SK-N-MC (cell line): ENCODE results near the gene TMC2.

Source experiments
- DNase-seq: peaks from one replicate; pipeline ENCODE4 v3.0.0-alpha.2; 2011; ENCODE audit warnings: low read depth, low spot score
- H3K27ac ChIP-seq: fragments of 200-600 bp; sonication (generic); 2 replicates; pipeline ENCODE4 v1.5.1; 2016; ENCODE audit warnings: mixed run types
- H3K36me3 ChIP-seq: fragments of 200-600 bp; sonication (generic); 2 replicates; pipeline ENCODE4 v1.6.1; 2017; ENCODE audit warnings: antibody characterized with exemption, low read length, mixed read lengths; ENCODE audit not compliant: insufficient read depth
- H3K4me3 ChIP-seq: fragments of 200-600 bp; sonication (generic); 2 replicates; pipeline ENCODE4 v1.5.1; 2016
- H3K9ac ChIP-seq: fragments of 200-600 bp; sonication (generic); 2 replicates; pipeline ENCODE4 v1.8.0; 2017; ENCODE audit warnings: mixed run types, mixed read lengths; ENCODE audit not compliant: insufficient read length
- H3K9me3 ChIP-seq: fragments of 200-600 bp; sonication (generic); 2 replicates; pipeline ENCODE4 v1.6.1; 2017; ENCODE audit warnings: low read depth, mild to moderate bottlenecking, antibody characterized with exemption, low read length, moderate library complexity, mixed read lengths
- EZH2 ChIP-seq: fragments of 200-600 bp; sonication (generic); IDR thresholded peaks from one replicate; pipeline ENCODE4 v1.6.1; 2017; ENCODE audit warnings: antibody characterized with exemption
- FOXP2 ChIP-seq: optimal IDR thresholded peaks from 2 replicates; pipeline ENCODE3; 2011; ENCODE audit warnings: mild to moderate bottlenecking, moderate library complexity; ENCODE audit not compliant: insufficient read depth; ENCODE audit errors: extremely low read length, control extremely low read depth
- POLR2AphosphoS5 ChIP-seq: IDR thresholded peaks from 2 replicates; pipeline ENCODE4 v1.6.1; 2012; ENCODE audit warnings: mild to moderate bottlenecking, low read depth, low read length, borderline replicate concordance

The TMC2 gene

GRCh38 chr20:2596673-2597279, 60.4 kb downstream of the TMC2 start:
- H3K27ac ChIP-seq = no peak overlapping the region

GRCh38 chr20:2599288-2600006, 63.1 kb downstream of the TMC2 start:
- TF ChIP-seq EZH2 (no peak), FOXP2 (no peak), POLR2AphosphoS5 (no peak)
- H3K9me3 ChIP-seq = no peaks in the 10 kb centered on the region
- no peak for DNase-seq

More at GRCh38 chr20:2596673-2597279, 60.4 kb downstream of the TMC2 start:
- Histone ChIP-seq H3K9me3 (no peaks in the 10 kb centered on the region), H3K36me3 (no peaks in the 10 kb centered on the region), H3K9ac (no peak overlapping the region), H3K4me3 (no peak overlapping the region)
- TF ChIP-seq FOXP2 = no peak
- no peak for TF ChIP-seq EZH2
- no peak for TF ChIP-seq POLR2AphosphoS5
- no peak for DNase-seq

GRCh38 chr20:2602046-2602735, 65.8 kb downstream of the TMC2 start:
- Histone ChIP-seq H3K9ac (no peak overlapping the region), H3K36me3 (no peaks in the 10 kb centered on the region), H3K9me3 (0 out of 2 replicates have a peak, but pooled peaks cover 5% of the 10 kb centered on the region), H3K4me3 (no peak overlapping the region), H3K27ac (no peak overlapping the region)
- no peak for DNase-seq
- TF ChIP-seq EZH2 = no peak
- TF ChIP-seq POLR2AphosphoS5 = no peak
- no peak for TF ChIP-seq FOXP2

More at GRCh38 chr20:2599288-2600006, 63.1 kb downstream of the TMC2 start:
- no peak overlapping the region for H3K9ac ChIP-seq
- no peak overlapping the region for H3K27ac ChIP-seq
- no peaks in the 10 kb centered on the region for H3K36me3 ChIP-seq
- no peak overlapping the region for H3K4me3 ChIP-seq

- DNase-seq = no peak
- H3K4me3 ChIP-seq = no peak overlapping the region
- 0 out of 2 replicates have a peak, but pooled peaks cover 5% of the 10 kb centered on the region for H3K9me3 ChIP-seq
- no peaks in the 10 kb centered on the region for H3K36me3 ChIP-seq
- no peak overlapping the region for H3K27ac ChIP-seq
- no peak overlapping the region for H3K9ac ChIP-seq
- TF ChIP-seq EZH2 = no peak
- no peak for TF ChIP-seq POLR2AphosphoS5
- no peak for TF ChIP-seq FOXP2
Observed at GRCh38 chr20:2602746-2603145, 66.4 kb downstream of the TMC2 start.

- no peak for DNase-seq
- no peak overlapping the region for H3K9ac ChIP-seq
- H3K9me3 ChIP-seq = 0 out of 2 replicates have a peak, but pooled peaks cover 5% of the 10 kb centered on the region
- H3K4me3 ChIP-seq = no peak overlapping the region
- no peak overlapping the region for H3K27ac ChIP-seq
- TF ChIP-seq FOXP2 (no peak), EZH2 (no peak), POLR2AphosphoS5 (no peak)
- no peaks in the 10 kb centered on the region for H3K36me3 ChIP-seq
Observed at GRCh38 chr20:2603816-2604505, 67.6 kb downstream of the TMC2 start.

GRCh38 chr20:2604506-2604835, 68.1 kb downstream of the TMC2 start:
- no peaks in the 10 kb centered on the region for H3K36me3 ChIP-seq
- DNase-seq = no peak
- no peak overlapping the region for H3K27ac ChIP-seq
- no peak for TF ChIP-seq FOXP2
- TF ChIP-seq EZH2 = no peak
- TF ChIP-seq POLR2AphosphoS5 = no peak
- H3K9me3 ChIP-seq = 0 out of 2 replicates have a peak, but pooled peaks cover 5% of the 10 kb centered on the region
- no peak overlapping the region for H3K9ac ChIP-seq
- H3K4me3 ChIP-seq = no peak overlapping the region

- Histone ChIP-seq H3K9ac (no peak overlapping the region), H3K36me3 (no peaks in the 10 kb centered on the region), H3K27ac (no peak overlapping the region), H3K4me3 (no peak overlapping the region), H3K9me3 (0 out of 2 replicates have a peak, but pooled peaks cover 5% of the 10 kb centered on the region)
- DNase-seq = no peak
- TF ChIP-seq POLR2AphosphoS5 (no peak), FOXP2 (no peak)
Observed at GRCh38 chr20:2606507-2607006, 70.2 kb downstream of the TMC2 start.

- Histone ChIP-seq H3K36me3 (no peaks in the 10 kb centered on the region), H3K27ac (no peak overlapping the region), H3K9me3 (0 out of 2 replicates have a peak, but pooled peaks cover 5% of the 10 kb centered on the region), H3K9ac (no peak overlapping the region), H3K4me3 (no peak overlapping the region)
- no peak for TF ChIP-seq EZH2
- TF ChIP-seq POLR2AphosphoS5 = no peak
- no peak for TF ChIP-seq FOXP2
- no peak for DNase-seq
Observed at GRCh38 chr20:2610326-2610725, 74.0 kb downstream of the TMC2 start.
